Ovary (tissue), 3 donors: ENCODE results near the gene SPRY4.

ENCODE experiments used
- CTCF ChIP-seq, 3 donors: fragments of 450-650 bp in 2 of 3; fragments of 200-600 bp in 1 of 3; IDR thresholded peaks; one replicate each; pipeline versions ENCODE4 v1.5.1 to v1.8.0; 2016 to 2022; ENCODE audit warnings: antibody characterized with exemption in 3 of 3, mild to moderate bottlenecking in 1 of 3
- POLR2A ChIP-seq: fragments of 450-650 bp; IDR thresholded peaks from one replicate; pipeline ENCODE4 v1.6.1; 2017; ENCODE audit warnings: antibody characterized with exemption, mild to moderate bottlenecking, moderate library complexity
- donor health status: DM: no; HTN: no; CAD: no.

GRCh38 chr5:142364251-142365145 lies 39.7 kb upstream of the SPRY4 start:
- TF ChIP-seq CTCF (IDR thresholded peaks at IDR 0.05) (no peak), POLR2A (no peak)
